AG04450 (cell line): ENCODE measurements around the gene RXRG. TPM values are rescaled to one million over a fixed set of nuclear protein-coding genes. Genes with fewer than 3 reads are reported as not detected.

Source experiments
- CTCF ChIA-PET: fragments of 300-600, 350-600 bp; formaldehyde crosslinking; extraction: SDS; loops from one replicate; lab custom pipeline; 2022; ENCODE audit warnings: antibody characterized with exemption, inconsistent platforms; lab: Charles Lee
- POLR2A ChIA-PET: fragments of 350-600 bp; formaldehyde crosslinking; extraction: SDS; loops from one replicate; lab custom pipeline; 2021; ENCODE audit warnings: antibody characterized with exemption, inconsistent platforms; lab: Yijun Ruan, JAX
- DNase-seq: peaks from one replicate; pipeline ENCODE4 v3.0.0-alpha.2; 2011; ENCODE audit warnings: low read depth, low spot score
- H3K27ac ChIP-seq: one replicate; pipeline ENCODE4 v1.5.1; 2012; ENCODE audit warnings: low read depth, low read length, control low read depth
- H3K27me3 ChIP-seq: one replicate; pipeline ENCODE4 v1.6.0; 2012; ENCODE audit warnings: low read length; ENCODE audit not compliant: control insufficient read depth, insufficient read depth
- H3K4me3 ChIP-seq: 2 replicates; pipeline ENCODE4 v1.5.1; 2011; ENCODE audit warnings: mild to moderate bottlenecking, low read depth, low read length, control low read depth
- H3K9me3 ChIP-seq: 2 replicates; pipeline ENCODE4 v1.5.1; 2012; ENCODE audit warnings: low read length; ENCODE audit not compliant: control insufficient read depth, insufficient read depth
- polyA plus RNA-seq: library from polyadenylated mRNA; depleted of rRNA; stranded (reverse); fragments of >200 nt; gene quantifications from 2 replicates; pipeline ENCODE4 v1.2.3, GENCODE V29; 2011; rRNA removed
- TF ChIP-seq, protein P1 (sequence below): IDR thresholded peaks from 2 replicates; pipeline ENCODE4 v1.5.1; 2011; ENCODE audit warnings: low read depth, low read length, control low read depth, inconsistent platforms

RXRG gene
- polyA plus RNA-seq, 1 experiment: not detected

DNA sequence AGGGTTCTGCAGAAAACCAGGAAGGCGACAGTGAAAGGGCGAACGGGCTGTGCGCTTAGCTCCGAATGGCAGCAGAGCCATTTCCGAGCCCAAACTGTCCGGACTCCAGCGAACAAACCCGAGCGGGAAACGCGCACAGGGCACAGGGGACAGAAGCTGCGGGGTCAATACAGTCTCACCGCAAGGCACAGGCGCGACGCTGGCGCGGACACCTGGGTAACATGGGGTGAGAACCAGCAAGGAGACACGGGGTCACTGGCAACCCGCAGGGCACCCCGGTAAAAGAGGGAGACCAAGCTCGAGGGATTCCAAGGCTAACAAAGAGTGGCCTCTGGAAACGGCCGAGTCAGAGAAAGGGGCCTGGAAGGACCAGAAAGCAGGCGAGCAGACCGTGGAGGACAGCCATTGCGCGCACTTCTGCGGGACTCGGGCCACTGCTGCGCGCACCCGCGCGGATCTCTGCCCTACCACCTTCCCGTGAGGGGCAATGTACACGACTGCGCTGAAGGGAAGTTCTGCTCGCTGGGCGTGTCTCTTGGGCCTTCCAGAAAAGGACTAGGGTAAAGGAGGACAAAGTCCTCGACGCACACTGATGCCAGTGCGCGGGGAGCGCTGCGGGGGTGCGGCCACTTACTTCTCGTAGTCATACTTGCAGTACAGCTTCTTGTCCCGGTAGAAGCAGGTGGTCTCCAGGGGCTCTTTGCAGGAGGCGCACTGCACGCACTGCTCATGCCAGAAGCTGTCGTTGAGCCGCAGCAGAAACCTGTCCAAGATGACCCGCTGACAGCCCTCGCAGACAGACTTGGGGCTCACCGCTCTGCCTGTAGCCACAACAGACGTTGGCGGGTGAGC, 92.3 kb downstream of the RXRG start:
- peaks cover 3% of the 10 kb centered on the region; the same call in 1 of the 2 replicates for H3K9me3 ChIP-seq
- TF ChIP-seq, protein P1, sequence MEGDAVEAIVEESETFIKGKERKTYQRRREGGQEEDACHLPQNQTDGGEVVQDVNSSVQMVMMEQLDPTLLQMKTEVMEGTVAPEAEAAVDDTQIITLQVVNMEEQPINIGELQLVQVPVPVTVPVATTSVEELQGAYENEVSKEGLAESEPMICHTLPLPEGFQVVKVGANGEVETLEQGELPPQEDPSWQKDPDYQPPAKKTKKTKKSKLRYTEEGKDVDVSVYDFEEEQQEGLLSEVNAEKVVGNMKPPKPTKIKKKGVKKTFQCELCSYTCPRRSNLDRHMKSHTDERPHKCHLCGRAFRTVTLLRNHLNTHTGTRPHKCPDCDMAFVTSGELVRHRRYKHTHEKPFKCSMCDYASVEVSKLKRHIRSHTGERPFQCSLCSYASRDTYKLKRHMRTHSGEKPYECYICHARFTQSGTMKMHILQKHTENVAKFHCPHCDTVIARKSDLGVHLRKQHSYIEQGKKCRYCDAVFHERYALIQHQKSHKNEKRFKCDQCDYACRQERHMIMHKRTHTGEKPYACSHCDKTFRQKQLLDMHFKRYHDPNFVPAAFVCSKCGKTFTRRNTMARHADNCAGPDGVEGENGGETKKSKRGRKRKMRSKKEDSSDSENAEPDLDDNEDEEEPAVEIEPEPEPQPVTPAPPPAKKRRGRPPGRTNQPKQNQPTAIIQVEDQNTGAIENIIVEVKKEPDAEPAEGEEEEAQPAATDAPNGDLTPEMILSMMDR: no peak
- no peak overlapping the region for H3K27ac ChIP-seq
- CTCF ChIA-PET: interaction anchor here (4.0 kb wide), 1 partner anchor 15 kb away, joined by 23 read pairs; no protein-coding TSS in a partner anchor
- H3K4me3 ChIP-seq: no peak overlapping the region
- no peak for DNase-seq
- peaks cover 54% of the 10 kb centered on the region for H3K27me3 ChIP-seq
- POLR2A ChIA-PET: no interaction called here

DNA sequence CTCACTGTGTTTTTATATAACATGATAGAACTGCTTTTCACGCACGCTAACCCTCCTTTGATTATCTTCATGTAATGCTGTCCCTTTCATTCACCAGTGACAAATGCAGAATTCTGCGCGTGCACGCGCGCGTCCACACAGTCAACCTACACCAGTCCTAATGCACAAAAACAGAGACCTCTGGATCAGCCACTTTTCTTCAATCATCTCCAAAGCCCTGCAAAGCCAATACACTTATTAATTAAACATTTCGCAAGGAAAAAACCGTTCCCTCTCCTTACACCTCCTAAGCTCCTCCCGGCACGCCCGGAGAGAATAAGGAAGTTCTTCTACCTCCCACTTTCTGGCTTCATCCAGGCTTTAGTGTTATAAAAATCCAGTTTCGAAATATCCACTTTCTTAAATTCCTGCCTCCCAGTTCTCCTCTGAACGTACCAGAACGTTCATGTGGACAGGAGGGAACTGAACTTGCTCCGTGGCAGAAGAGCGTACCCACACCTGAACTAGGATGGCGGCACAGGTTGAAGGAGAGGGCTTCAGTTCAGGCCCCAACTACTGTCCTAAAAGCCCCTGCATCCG, 93.0 kb downstream of the RXRG start:
- TF ChIP-seq, protein P1: no peak
- H3K4me3 ChIP-seq: no peak overlapping the region
- H3K27me3 ChIP-seq: peaks cover 46% of the 10 kb centered on the region
- H3K9me3 ChIP-seq: peaks cover 3% of the 10 kb centered on the region; the same call in 1 of the 2 replicates
- ChIA-PET POLR2A (no interaction called here), CTCF (interaction anchor here (4.0 kb wide), 1 partner anchor 16 kb away, joined by 23 read pairs; no protein-coding TSS in a partner anchor)
- no peak overlapping the region for H3K27ac ChIP-seq
- DNase-seq: no peak

Other genes starting within 250 kb of the RXRG start
- not detected in 2 replicates for gene LMX1A, start 88.4 kb downstream of the RXRG start, polyA plus RNA-seq
- not detected in 2 replicates for gene LRRC52, start 98.9 kb upstream of the RXRG start, polyA plus RNA-seq
- 242 and 252 TPM in 2 replicates for gene MGST3, start 186.1 kb upstream of the RXRG start, polyA plus RNA-seq